HG03097 (cell line): ENCODE data around the gene IST1.

Experiments
- ATAC-seq: cut with Tn5 transposase; IDR thresholded peaks from one replicate; pipeline ENCODE4 v1.9.1; 2021; ENCODE audit not compliant: unreplicated experiment, low FRiP score

Gene IST1

GRCh38 chr16:71916397-71916920 is 21.1 kb downstream of the IST1 start:
- ATAC-seq, result no peak

GRCh38 chr16:71917900-71918299 is 22.6 kb downstream of the IST1 start:
- no peak for ATAC-seq

GRCh38 chr16:71919035-71919434 is 23.7 kb downstream of the IST1 start:
- no peak for ATAC-seq

GRCh38 chr16:71920658-71921057 is 25.3 kb downstream of the IST1 start:
- no peak for ATAC-seq

- ATAC-seq, result no peak
These were observed 28.8 kb downstream of the IST1 start for GRCh38 chr16:71923941-71924690.

- ATAC-seq, result no peak
These were observed 29.4 kb downstream of the IST1 start for GRCh38 chr16:71924710-71925109.

- no peak for ATAC-seq
These were observed 32.1 kb downstream of the IST1 start for GRCh38 chr16:71927383-71927782.

- no peak for ATAC-seq
These were observed 32.5 kb downstream of the IST1 start for GRCh38 chr16:71927787-71928186.

GRCh38 chr16:71929048-71929447 is 33.7 kb downstream of the IST1 start:
- no peak for ATAC-seq

- ATAC-seq, result no peak
These were observed 34.8 kb downstream of the IST1 start for GRCh38 chr16:71930013-71930563.

GRCh38 chr16:71931001-71931400 is 35.7 kb downstream of the IST1 start:
- ATAC-seq, result no peak

GRCh38 chr16:71931599-71931998 is 36.3 kb downstream of the IST1 start:
- ATAC-seq, result no peak

GRCh38 chr16:71933017-71933416 is 37.7 kb downstream of the IST1 start:
- no peak for ATAC-seq

GRCh38 chr16:71933913-71934695 is 38.8 kb downstream of the IST1 start:
- ATAC-seq, result no peak

GRCh38 chr16:71937868-71938510 is 42.7 kb downstream of the IST1 start:
- ATAC-seq, result no peak

GRCh38 chr16:71943887-71944286 is 48.6 kb downstream of the IST1 start:
- ATAC-seq, result no peak

GRCh38 chr16:71945616-71946015 is 50.3 kb downstream of the IST1 start:
- no peak for ATAC-seq

GRCh38 chr16:71952825-71953224 is 57.5 kb downstream of the IST1 start:
- ATAC-seq, result no peak

- ATAC-seq, result no peak
These were observed 58.8 kb downstream of the IST1 start for GRCh38 chr16:71954180-71954579.

- no peak for ATAC-seq
These were observed 59.4 kb downstream of the IST1 start for GRCh38 chr16:71954699-71955195.

- ATAC-seq, result no peak
These were observed 61.2 kb downstream of the IST1 start for GRCh38 chr16:71956486-71956885.
